GM18517 (cell line): Measurements from ENCODE around the gene PLCB3.
A peak's percentile ranks its signal among the peaks of the same experiment; 100 is the strongest.

Experiments used
- ATAC-seq: cut with Tn5 transposase; IDR thresholded peaks from one replicate; pipeline ENCODE4 v1.9.1; 2021; ENCODE audit warnings: mild to moderate bottlenecking, moderate library complexity; ENCODE audit not compliant: unreplicated experiment

Gene PLCB3

GRCh38 chr11:64317961-64318765 lies 66.8 kb downstream of the PLCB3 start, which contains the start of gene PRDX5:
TSS of gene PRDX5 (plus strand) at chr11:64318121. CDS start at chr11:64318216, 95 bp downstream.
- peak; percentile 69 for ATAC-seq
